NK-92 treated with Interleukin-12 subunit alpha and Interleukin-12 subunit beta, amount 100 ng/mL, for 24 hours (cell line): ENCODE measurements around the gene PNPLA7.
"Not testable (repeated sequence)": the region's sequence is repeated elsewhere in the genome, so short reads cannot be mapped to it uniquely, and the experiment has no call there.

Experiments used
- DNase-seq: peaks from one replicate; lab custom pipeline; 2025; lab: John Stamatoyannopoulos, UW

PNPLA7 gene

DNA sequence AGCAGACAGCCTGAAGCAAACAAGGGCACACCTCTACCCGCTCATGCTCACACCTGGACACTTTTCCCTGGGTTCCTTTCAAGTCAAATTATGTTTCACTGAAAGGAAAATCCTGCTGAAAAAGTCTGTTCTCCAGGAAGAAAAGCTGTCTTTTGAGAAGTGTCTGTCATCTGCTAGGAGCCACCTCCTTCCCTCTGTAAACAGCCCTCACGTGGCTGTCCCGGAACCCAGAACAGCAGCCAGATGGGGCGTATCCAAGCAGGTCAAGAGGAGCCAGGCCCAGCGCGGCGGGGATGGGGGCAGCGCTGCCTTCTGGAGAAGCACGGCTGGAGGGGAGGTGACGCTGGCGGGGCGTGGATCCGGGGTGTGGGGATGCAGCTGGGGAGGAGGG lies at the start of gene PNPLA7:
Gene PNPLA7 (minus strand): TSS at position 172 of the 391 bp plus-strand sequence. CDS start 205 bp downstream, outside the sequence.
- DNase-seq, result no peak

- no peak for DNase-seq
These were observed 48.7 kb upstream of the PNPLA7 start for GRCh38 chr9:137598943-137599342.

GRCh38 chr9:137596577-137596976 lies 46.4 kb upstream of the PNPLA7 start:
- DNase-seq, result not testable (repeated sequence)

DNA sequence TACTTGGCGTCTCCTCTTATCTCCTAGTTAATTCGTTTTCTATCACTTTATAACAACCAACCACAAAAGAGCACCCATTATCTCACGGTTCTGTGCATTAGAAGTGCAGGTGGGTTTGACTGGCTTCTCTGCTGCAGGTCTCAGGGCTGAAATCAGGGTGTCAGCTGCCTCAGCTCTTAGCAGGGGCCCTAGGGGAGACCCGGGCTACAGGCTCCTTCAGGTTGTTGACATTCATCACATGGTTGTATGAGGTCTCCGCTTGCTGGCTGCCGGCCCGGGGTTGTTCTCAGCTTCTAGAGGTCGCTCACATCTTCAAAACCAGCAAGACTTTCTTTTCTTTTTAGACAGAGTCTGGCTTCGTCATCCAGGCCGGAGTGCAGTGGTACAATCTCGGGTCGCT lies 43.0 kb upstream of the PNPLA7 start:
- no peak for DNase-seq

DNA sequence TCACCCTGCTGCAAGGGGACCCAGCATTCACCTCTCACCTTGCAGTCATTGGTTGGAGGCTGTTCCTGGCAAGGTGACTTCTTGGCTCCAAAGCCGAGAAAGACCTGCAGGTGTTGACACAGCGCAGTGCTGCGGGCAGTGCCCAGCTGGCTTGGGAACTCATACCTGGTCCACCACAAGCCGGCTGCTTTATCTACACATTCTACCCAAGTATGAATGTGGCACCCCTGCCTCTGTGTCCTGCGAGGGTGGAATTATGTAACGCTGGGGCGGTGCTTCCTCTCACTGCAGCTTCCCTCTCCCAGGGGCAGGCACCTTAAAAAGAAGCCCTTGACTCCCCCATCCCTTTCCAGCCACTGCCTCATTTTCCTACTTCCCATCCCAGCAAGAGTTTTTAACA lies 42.6 kb upstream of the PNPLA7 start:
- DNase-seq, result no peak

DNA sequence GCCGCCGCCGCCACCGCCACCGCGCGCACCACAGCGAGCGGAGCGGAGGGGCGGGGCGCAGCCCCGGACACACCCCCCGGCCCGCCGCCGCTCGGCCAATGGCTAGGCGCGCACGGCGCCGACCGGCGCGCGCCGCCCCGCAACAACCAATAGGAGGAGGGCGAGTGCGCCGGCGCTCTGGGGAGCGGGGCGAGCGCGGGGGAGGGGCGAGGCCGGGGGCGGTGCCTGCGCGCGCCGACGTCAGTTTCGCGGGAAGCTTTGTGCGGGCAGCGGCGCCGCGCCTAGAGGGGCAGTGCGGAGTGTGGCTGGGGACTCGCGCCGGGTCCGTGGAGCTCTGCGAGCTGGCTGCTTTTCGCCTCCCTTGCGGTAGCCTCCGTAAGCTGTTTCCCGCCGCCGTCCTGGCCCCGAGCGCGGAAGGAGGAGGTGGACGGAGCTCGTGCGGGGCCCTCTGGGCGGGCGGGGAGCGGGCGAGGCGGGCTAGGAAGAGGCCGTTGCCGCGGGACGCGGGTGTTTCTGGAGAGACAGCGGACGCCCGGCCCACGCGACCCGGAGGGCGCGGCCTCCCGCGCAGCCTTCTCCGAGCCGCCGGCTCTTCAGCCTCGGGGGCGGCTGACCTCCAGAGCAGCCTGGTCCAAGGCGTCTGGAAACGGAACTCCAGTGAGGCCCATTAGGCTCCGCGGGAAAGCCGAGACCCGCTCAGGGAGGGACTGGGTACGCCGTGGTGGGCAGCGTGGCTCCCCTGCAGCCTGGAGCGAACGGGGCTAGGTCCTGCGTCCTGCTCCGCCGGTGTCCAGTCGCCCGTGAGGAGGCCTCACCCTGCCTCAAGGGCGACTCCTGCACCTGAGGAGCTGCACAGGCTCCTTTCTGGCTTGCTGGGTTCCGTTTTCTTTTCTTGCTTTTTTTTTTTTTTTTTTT lies 40.5 kb upstream of the PNPLA7 start, which contains the start of gene ZMYND19:
Gene ZMYND19 (minus strand): TSS at position 44 of the 915 bp plus-strand sequence. CDS start 249 bp downstream, outside the sequence.
- DNase-seq, result peak; percentile 71

- no peak for DNase-seq
These were observed 39.9 kb upstream of the PNPLA7 start for GRCh38 chr9:137590123-137590468.

DNA sequence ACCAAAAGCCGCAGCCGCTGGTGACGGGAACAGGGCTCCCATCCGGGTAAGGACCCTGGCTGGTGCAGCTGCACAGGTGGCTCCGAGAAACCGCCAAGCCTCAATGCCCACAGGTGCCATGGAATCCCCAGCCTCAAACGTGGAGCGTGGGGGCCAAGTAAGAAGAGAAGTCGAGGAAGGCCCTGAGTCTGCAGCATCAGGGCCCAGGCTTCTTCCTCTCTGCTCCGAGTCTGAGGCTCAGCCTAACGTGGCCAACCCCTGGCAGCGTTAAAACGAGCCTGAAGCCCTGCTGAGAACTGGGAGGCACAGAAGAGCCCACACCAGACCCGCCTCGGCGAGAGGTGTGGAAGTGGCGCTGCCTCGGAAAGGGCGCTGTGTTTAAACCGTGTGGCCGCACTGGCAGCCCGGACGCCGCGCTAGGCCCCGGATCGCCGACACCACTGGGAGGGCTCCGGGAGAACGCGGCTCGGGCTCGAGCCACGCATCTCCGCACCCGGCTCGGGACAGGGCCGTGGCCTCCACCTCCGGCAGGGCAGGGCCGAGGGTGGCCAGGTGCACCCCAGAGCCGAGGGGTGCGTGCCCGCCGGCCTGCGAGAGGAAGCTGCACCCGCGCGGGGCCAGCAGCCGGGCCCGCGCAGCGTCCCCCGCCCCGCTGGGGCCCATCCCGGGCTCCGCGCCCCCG lies 39.4 kb upstream of the PNPLA7 start:
- DNase-seq, result no peak

- DNase-seq, result no peak
These were observed 38.7 kb upstream of the PNPLA7 start for GRCh38 chr9:137588891-137589290.

DNA sequence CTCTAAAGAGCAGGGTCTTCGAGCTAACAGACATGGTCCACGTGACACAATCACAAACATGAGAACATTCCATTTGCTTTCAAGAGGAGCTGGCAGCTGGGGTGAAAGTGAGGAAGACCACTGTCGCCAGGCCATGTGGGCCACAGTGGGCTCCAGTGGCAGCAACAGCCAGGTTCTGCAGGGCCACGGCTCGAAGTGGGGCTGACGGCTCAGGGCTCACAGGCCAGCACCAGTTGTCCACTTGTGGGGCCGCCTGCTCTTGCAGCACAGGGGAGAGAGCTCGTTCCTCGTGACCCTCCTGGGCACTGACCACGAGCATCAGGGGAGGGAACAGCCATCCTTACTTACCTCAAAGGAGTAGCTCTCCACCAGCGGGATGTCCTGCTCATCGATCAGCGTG lies 38.1 kb upstream of the PNPLA7 start:
- no peak for DNase-seq

DNA sequence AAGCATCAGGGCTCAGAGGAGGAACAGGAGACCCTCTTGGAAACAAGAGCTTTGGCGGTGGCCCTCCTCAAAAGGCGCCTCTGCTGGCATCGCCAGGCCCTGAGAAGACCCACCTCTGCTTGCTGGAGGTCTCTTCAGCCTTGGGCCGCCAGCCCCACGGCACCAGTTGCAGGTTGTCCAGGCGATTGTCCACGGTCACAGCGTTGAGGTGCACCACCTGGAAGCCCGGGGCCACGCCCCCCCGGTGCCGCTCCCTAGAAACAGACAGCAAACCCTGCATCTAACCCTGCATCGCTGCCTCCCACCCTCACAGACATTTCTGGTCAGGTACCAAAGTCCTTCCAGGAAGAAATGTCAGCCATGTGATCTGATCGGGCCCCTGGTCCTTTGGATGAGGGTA lies 36.7 kb upstream of the PNPLA7 start:
- no peak for DNase-seq

- no peak for DNase-seq
These were observed 33.8 kb upstream of the PNPLA7 start for GRCh38 chr9:137583957-137584356.

DNA sequence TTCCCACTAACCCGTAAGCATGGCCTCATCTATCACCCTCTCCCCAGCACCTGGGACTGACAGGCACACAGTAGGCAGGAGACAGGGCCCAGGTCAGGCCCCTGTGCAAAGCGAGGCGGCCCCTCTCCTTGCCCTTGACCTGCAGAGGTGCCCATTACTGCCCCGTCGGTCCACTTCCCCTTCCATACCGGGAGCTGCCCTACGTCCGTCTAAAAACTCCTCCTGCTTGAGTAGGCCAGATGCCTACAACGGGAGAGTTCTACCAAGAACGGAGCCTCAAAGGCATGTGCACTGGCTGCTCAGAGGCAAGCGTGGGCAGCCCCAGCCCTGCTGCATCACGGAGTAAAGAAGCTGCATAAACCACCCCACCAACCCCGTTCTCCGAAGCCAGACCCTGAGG lies 33.1 kb upstream of the PNPLA7 start:
- DNase-seq, result no peak

DNA sequence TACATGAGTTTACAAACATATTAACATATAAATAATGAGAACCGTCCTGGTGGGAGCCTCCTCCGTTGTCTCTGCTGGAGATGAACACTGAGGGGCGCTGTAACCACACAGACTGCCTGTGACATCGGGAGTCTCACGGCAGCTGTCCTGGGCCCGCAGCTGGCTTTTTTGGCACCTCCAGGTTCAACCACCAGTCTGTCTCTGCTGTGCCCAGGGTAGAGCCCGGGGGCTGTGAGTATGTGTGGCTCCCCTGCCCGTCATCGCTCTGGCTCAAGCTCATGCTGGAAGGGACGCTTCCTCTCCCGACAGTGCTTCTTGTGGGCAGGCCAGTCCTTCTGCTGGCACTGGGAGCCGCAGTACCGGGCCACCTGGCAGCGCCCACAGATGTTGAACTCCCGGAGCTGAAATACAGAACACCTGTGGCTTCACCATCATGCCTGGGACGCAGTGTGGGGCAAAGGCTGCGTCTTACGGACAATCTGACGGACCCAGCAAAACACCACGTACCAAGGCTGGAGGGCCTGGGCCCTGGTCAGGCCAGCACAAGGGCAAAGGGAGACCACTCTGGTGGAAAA lies 32.2 kb upstream of the PNPLA7 start:
- no peak for DNase-seq

DNA sequence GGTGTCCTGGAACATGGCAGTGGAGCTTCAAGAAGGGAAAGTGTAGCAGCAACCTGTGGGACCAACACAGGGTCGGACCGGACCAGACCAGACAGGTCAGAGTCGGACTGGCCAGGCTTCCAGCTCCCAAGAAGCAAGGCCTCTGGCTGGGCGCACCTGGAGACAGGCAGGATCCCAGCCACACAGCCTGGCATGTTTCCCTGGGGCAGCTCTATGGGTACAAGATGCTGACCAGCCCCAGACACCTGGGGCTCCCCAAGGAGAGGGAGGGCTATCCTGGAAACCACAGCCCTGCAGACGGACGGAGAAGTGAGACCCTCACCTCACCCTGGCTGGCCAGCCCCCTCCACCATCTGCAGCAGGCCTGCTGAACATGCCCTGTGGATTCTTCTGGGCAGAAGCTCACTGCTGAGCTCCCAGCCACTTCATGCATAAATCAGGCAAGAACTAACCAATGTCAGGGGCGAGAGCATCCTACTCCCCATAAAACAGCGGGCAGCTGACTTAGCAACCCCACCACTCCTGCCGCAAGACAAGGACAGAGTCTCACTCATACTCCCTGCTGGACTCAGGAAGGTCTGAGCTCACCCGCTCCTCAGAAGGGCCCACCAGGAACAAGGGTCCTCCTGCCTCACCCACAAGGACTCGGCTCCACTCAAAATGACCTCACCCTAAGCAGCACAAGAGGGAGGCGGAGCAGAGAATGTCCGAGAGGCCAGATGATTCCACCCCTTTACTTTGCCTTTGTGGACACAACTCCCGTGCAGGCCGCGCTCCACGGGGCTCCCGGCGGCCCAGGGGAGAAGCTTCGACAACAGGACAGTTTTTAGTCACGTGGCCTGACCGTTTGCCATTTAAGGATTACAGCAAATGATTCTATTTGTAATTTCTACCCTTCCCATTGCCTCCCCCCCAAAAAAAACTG lies 31.4 kb upstream of the PNPLA7 start:
- no peak for DNase-seq

GRCh38 chr9:137580954-137581322 lies 30.7 kb upstream of the PNPLA7 start:
- DNase-seq, result no peak

DNA sequence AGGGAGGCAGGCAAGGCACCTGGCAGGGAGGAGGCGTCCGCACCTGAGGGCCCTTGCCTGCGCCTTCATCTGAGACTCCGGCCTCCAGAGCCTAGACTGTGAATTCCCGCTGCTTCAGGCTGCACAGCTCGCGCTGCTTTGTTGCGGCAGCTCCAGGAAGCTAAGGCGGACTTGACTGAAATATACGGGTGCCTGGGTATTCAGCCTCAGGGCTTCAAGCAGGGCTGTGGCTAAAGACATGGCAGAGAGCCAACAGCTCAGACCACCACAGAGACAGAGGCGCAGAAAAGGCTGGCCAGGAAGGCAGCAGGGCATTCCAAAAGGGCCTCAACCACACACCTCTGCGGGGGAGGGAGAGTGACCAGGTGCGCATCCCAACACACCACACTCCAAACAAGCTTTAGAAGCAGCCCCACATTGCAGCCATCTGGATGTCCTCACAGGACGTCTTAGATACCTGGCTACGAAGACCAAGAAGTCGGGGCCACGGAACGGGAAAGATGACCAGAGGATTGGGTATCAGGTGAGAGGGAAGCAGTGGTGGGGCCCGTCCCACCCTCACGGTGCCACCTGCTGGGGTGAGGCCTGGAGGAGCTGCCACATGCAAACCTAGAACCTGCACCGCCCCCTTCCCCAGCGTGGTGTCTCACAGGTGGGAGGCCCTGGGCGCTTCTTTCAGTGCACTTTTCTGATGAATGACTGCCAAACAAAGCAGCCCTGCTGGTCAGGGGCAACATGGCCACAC lies 30.2 kb upstream of the PNPLA7 start:
- DNase-seq, result no peak

DNA sequence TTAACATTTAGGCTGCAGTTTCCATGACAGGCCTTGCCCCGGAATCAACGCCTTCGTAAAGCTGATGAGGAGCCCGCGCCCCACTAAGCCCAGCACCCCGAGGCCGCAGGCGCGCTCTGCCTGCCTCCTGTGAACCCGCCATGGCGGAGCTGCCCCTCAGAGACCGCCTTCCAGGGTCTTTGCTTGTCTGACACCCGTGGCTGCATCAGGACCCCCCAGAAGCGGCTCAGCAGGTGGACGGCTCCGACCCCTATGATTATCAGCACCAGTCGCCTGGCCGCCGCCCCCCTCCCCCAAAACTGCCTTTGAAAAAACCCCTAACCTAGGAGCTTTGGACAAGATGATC lies 29.0 kb upstream of the PNPLA7 start:
- no peak for DNase-seq

GRCh38 chr9:137578518-137579258 lies 28.5 kb upstream of the PNPLA7 start, which contains the start of gene DPH7:
TSS of gene DPH7 (minus strand) at chr9:137578925. CDS start at chr9:137578777, 148 bp downstream.
- peak; percentile 83 for DNase-seq

- no peak for DNase-seq
These were observed 25.7 kb upstream of the PNPLA7 start for GRCh38 chr9:137575716-137576411.
